ENCODE data around the gene C1orf21.

The C1orf21 gene

DNA sequence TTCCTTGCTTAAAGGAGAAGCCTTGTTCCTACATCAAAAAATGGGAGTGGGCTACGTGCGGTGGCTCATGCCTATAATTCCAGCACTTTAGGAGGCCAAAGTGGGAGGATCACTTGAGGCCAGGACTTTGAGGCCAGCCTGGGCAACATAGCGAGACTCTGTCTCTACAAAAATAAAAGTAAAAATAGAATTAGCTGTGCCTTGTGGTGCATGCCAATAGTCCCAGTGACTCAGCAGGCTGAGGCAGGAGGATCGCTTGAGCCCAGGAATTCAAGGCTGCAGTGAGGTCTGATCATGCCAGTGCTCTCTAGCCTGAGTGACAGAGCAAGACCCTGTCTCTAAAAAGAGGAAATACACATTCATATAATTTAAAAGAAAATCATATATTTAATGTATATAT, 127.1 kb downstream of the C1orf21 start:
- ATAC-seq (replicated peaks) (no peak), DNase-seq (no peak)
- Mint-ChIP-seq H3K4me1 (ENCODE audit: low read depth in 2 of 2) (peaks cover 0 to 2% of the 10 kb centered on the region in 2 donors), H3K36me3 (ENCODE audit: insufficient read depth) (no peaks in the 10 kb centered on the region), H3K27me3 (no peaks in the 10 kb centered on the region), H3K9me3 (no peaks in the 10 kb centered on the region), H3K27ac (no peak overlapping the region), H3K4me3 (no peak overlapping the region)

DNA sequence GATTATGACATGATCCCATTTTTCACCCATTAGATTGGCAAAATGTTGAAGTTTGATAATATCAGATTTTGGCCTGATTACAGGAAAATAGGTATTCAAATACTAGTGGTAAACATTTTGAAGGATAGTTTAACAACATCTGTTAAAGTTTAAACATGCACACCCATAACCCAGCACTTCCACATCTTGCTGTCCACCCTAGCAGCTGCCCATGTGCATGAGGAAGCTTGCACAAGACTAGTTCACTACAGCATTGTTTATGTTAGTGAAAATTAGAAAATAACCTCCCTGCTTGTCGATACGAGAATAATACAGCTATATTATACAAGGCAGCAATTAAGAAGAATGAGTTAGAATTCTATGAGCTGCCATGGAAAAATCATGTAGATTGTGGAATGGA, 127.6 kb downstream of the C1orf21 start:
- Mint-ChIP-seq H3K4me1 (ENCODE audit: low read depth in 2 of 2) (peaks cover 0 to 2% of the 10 kb centered on the region in 2 donors), H3K4me3 (no peak overlapping the region), H3K9me3 (no peaks in the 10 kb centered on the region), H3K27me3 (no peaks in the 10 kb centered on the region), H3K36me3 (ENCODE audit: insufficient read depth) (no peaks in the 10 kb centered on the region), H3K27ac (no peak overlapping the region)
- no peak for ATAC-seq (replicated peaks)
- no peak for DNase-seq

DNA sequence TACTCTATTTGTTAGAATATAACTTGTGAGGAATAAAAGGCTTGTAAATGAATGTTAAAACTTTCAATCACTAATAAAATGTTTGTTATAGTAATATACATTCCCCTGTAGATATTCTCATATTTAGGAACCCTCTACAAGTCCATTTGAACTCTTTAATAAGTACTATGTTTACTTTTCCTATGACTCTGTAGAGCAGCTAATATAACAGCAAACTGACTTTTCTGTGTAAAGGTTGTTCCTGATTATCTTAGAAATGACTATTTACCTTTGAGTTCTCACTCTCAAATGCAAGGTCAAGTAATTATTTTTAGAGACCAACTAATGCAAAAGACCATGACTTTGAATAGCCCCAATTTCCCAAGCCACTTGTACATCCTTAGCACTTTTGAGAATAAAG, 130.3 kb downstream of the C1orf21 start:
- Mint-ChIP-seq H3K4me3 (no peak overlapping the region), H3K27me3 (no peaks in the 10 kb centered on the region), H3K9me3 (no peaks in the 10 kb centered on the region), H3K36me3 (ENCODE audit: insufficient read depth) (no peaks in the 10 kb centered on the region), H3K4me1 (ENCODE audit: low read depth in 2 of 2) (peaks cover 0 to 2% of the 10 kb centered on the region in 2 donors), H3K27ac (no peak overlapping the region)
- DNase-seq (no peak), ATAC-seq (replicated peaks) (no peak)

DNA sequence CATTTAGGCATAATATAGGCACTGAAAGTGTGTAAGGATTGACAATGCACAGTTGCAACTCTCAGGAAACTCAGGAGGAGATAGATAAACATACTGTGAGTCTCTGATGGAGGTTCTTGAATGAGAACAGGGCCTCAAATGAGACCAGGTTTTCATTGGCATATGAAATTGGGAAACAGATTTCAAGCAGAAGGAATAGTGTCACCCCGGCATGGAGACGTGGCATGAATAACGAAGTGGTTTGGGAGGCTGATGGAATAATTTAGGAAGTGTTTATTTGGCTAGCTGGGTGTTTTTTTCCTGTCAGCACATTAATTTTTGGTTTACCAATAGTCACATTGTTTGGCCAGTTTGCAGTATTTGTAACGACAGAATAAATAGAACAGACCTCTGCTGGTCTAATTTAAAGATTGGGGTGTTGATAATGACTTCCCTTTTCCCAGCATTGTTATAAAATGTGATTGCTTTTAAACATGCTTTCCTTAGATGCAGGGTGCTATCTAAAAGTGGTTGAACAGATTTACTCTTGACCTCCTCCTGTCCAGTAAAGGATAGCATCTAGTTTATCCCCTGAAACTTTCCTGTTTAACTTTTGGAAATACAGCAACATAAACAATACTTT, 132.0 kb downstream of the C1orf21 start:
- DNase-seq: no peak
- no peak overlapping the region for H3K27ac Mint-ChIP-seq
- no peaks in the 10 kb centered on the region for H3K27me3 Mint-ChIP-seq
- no peak for ATAC-seq (replicated peaks)
- peaks cover 0 to 2% of the 10 kb centered on the region in 2 donors for H3K4me1 Mint-ChIP-seq (ENCODE audit: low read depth in 2 of 2)
- H3K36me3 Mint-ChIP-seq (ENCODE audit: insufficient read depth): no peaks in the 10 kb centered on the region
- no peak overlapping the region for H3K4me3 Mint-ChIP-seq
- H3K9me3 Mint-ChIP-seq: no peaks in the 10 kb centered on the region

DNA sequence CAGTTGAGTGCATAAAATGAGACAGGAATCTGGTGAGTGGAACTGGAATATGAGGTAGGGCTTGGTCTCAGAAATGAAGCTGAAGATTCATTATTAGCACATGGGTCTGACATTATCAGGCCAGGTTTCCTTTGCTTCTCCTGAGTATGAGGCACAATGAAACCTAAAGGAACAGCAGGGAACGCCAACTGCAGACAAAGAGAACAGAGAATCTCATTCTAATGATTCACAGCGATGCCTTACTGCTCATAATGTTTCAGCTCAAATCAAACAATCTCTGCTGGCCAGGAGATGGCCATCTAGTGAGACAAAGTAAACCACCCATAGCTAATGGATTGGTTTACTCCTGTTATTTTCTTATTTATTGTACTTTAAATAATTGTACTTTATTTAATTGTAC, 133.5 kb downstream of the C1orf21 start:
- ATAC-seq (replicated peaks): no peak
- Mint-ChIP-seq H3K4me3 (no peak overlapping the region), H3K4me1 (ENCODE audit: low read depth in 2 of 2) (peaks cover 0 to 2% of the 10 kb centered on the region in 2 donors), H3K36me3 (ENCODE audit: insufficient read depth) (no peaks in the 10 kb centered on the region), H3K9me3 (no peaks in the 10 kb centered on the region), H3K27me3 (no peaks in the 10 kb centered on the region), H3K27ac (no peak overlapping the region)
- no peak for DNase-seq

DNA sequence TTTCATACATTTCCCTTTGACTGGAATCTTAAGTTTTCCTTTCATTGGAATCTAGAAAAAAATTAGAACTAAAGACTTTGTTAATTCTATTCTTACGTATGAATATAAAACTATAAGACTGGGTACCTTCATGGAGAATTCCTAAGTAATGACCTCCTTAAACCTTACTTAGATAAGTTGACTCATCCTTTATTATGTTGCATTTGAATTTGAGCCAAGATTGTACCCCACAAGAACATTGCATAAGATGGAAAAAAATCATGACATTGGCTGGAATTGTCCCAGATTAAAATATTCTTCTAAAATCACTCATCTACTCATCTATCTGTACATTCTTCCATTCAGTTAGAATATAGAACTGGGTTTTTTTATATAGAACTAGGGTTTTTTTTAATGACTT, 137.4 kb downstream of the C1orf21 start:
- no peaks in the 10 kb centered on the region for H3K27me3 Mint-ChIP-seq
- no peak overlapping the region for H3K27ac Mint-ChIP-seq
- H3K36me3 Mint-ChIP-seq (ENCODE audit: insufficient read depth): no peaks in the 10 kb centered on the region
- ATAC-seq (replicated peaks) (no peak), DNase-seq (no peak)
- H3K4me1 Mint-ChIP-seq (ENCODE audit: low read depth in 2 of 2): no peaks in the 10 kb centered on the region
- no peak overlapping the region for H3K4me3 Mint-ChIP-seq
- H3K9me3 Mint-ChIP-seq: no peaks in the 10 kb centered on the region

DNA sequence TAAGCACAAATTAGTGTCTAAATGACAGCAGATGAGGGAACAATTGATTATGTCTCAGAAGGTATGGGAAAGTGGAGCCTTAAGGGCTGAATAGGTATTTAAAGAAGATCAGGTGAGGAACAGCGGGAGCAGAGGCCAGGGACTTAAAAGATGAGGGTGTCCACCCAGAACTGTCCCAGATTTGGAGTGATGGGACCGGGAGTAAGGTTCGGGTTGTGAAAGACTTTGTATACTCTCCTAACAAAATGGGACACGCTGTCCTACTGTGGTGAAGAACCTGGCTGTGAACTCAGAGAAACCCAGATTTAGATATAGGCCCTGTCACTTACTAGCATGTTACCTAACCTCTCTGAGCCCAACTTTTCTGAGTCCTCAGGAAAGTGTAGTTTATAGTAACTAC, 140.6 kb downstream of the C1orf21 start:
- ATAC-seq (replicated peaks): no peak
- Mint-ChIP-seq H3K27ac (no peak overlapping the region), H3K4me3 (no peak overlapping the region)

DNA sequence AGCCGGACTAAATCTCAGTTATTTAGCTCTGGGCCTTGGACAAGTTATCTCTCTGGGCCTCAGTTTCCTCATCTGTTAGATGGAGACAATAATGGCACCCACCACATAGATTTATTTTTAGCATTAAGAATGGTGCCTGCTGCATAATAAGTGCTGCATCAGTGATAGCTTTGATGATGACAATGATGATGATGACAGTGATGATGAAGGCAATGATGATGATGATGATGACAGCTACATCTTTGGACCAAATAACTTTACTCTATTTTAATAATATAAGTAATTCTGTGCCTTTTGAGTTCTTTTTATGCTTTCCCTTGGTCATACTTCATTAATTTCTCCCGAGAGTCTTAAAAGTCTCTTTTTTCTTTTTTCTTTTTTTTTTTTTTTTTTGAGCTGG, 143.4 kb downstream of the C1orf21 start:
- DNase-seq (no peak), ATAC-seq (replicated peaks) (no peak)
- Mint-ChIP-seq H3K27me3 (no peaks in the 10 kb centered on the region), H3K4me1 (ENCODE audit: low read depth in 2 of 2) (peaks cover 3 to 19% of the 10 kb centered on the region in 2 donors), H3K27ac (no peak overlapping the region), H3K36me3 (ENCODE audit: insufficient read depth) (no peaks in the 10 kb centered on the region), H3K9me3 (no peaks in the 10 kb centered on the region), H3K4me3 (no peak overlapping the region)

More for the DNA sequence above, 140.6 kb downstream of the C1orf21 start:
- no peaks in the 10 kb centered on the region for H3K9me3 Mint-ChIP-seq
- H3K27me3 Mint-ChIP-seq: no peaks in the 10 kb centered on the region
- H3K36me3 Mint-ChIP-seq (ENCODE audit: insufficient read depth): no peaks in the 10 kb centered on the region
- peaks cover 0 to 13% of the 10 kb centered on the region in 2 donors for H3K4me1 Mint-ChIP-seq (ENCODE audit: low read depth in 2 of 2)
- DNase-seq: no peak

DNA sequence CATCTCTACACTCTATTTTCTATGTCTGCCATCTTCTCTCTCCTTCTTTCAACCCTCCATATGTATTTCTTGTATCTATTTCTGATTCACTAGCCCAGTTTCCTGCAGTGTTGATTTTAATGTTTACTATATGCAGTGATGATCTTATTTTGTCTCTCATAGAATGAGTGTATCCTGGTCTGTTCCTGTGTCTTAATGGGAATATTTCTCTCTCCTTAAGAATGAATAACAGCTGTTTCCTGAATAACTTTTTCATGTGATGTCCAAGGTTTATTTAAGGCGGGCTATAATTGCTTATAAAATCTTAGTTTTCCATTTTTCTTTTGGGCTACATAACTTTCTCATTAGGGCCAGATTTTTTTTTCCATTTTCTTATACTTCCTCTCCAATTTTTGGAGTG, 144.5 kb downstream of the C1orf21 start:
- Mint-ChIP-seq H3K4me1 (ENCODE audit: low read depth in 2 of 2) (peaks cover 3 to 19% of the 10 kb centered on the region in 2 donors), H3K4me3 (no peak overlapping the region), H3K9me3 (no peaks in the 10 kb centered on the region), H3K27me3 (no peaks in the 10 kb centered on the region), H3K27ac (no peak overlapping the region), H3K36me3 (ENCODE audit: insufficient read depth) (no peaks in the 10 kb centered on the region)
- ATAC-seq (replicated peaks) (no peak), DNase-seq (no peak)

DNA sequence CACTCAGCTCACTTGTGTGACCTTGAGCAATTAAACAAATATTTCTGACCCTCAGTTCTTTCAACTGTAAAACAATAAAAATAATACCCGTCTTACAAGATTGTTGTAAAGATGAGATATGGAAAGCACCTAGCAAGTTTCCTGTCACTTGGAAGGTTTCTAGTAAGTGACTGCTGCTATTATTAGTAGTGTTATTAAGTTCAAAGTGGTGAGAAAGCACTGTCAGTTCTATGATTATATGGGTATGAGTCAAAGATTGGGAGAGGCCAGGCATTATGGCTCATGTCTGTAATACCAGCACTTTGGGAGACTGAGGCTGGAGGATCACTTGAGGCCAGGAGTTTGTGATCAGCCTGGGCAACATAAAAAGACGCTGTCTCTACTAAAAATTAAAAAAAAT, 145.4 kb downstream of the C1orf21 start:
- peaks cover 3 to 19% of the 10 kb centered on the region in 2 donors for H3K4me1 Mint-ChIP-seq (ENCODE audit: low read depth in 2 of 2)
- no peak for ATAC-seq (replicated peaks)
- H3K27me3 Mint-ChIP-seq: no peaks in the 10 kb centered on the region
- no peaks in the 10 kb centered on the region for H3K9me3 Mint-ChIP-seq
- H3K4me3 Mint-ChIP-seq: no peak overlapping the region
- H3K27ac Mint-ChIP-seq: no peak overlapping the region
- DNase-seq: no peak
- H3K36me3 Mint-ChIP-seq (ENCODE audit: insufficient read depth): no peaks in the 10 kb centered on the region

DNA sequence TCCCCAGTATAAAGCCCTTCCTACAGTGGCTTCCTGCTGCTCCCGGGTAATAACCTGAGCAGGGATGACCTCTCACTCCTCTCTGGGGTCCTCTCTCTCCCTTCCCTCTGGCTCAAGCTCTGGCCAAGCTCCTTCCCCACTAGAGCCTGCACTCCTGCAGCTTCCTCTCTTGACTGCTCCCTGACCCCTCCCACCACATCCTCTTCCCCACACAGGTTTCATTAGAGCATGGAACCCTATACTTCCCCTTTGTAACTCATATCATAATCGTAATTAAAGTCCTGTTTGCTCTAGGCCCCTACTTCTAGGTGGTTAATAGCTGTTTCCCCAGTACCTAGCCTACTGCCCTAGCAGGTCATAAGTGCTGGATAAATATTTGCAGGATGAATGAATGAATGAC, 146.2 kb downstream of the C1orf21 start:
- DNase-seq: no peak

DNA sequence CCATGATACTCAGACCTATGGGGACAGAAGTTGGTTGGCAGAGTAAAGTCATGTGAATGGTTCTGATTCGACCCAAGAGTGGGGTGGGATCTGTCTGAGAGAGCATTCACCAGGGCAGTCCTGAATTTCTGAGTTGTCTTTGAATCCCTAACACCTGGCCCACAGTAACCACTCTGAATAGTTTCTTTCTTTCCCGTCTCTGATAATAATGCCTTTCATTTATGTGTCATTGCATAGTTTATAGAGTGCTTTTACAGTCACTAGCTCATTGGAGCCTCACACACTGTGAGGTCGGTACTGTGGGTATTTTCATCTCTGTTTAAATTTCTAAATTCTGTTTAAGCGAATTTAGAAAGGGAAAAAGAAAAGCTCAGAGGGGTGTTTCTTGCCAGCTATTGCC, 147.1 kb downstream of the C1orf21 start:
- ATAC-seq (replicated peaks): no peak
- Mint-ChIP-seq H3K4me1 (ENCODE audit: low read depth in 2 of 2) (peaks cover 3 to 19% of the 10 kb centered on the region in 2 donors), H3K27ac (no peak overlapping the region)

More for the DNA sequence above, 146.2 kb downstream of the C1orf21 start:
- Mint-ChIP-seq H3K4me1 (ENCODE audit: low read depth in 2 of 2) (peaks cover 3 to 19% of the 10 kb centered on the region in 2 donors), H3K4me3 (no peak overlapping the region), H3K27ac (peak overlapping the region in 1 of 2 donors; percentile 45), H3K27me3 (no peaks in the 10 kb centered on the region), H3K36me3 (ENCODE audit: insufficient read depth) (no peaks in the 10 kb centered on the region), H3K9me3 (no peaks in the 10 kb centered on the region)
- ATAC-seq (replicated peaks): no peak

DNA sequence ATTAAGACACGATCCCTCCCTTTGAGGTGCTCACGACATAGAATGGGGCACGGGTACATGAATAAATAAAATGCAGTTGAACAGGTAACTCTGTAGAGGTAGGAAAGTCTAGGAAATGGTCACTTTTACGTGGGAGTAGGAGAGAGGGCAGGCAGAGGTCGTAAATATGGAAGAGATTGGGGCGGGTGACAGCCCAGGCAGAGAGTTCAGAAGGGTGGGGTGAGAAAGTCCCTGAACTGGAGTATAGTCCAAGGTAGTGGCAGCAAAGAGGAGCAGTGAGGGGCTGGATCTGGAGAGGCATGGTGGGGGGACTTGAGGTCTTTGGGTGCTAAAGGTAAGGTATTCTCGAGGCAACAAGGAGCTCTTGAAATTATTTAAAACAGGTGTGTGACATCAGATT, 147.9 kb downstream of the C1orf21 start:
- no peak overlapping the region for H3K27ac Mint-ChIP-seq
- H3K27me3 Mint-ChIP-seq: no peaks in the 10 kb centered on the region
- H3K9me3 Mint-ChIP-seq: no peaks in the 10 kb centered on the region
- ATAC-seq (replicated peaks): no peak
- DNase-seq: no peak
- H3K4me1 Mint-ChIP-seq (ENCODE audit: low read depth in 2 of 2): peaks cover 3 to 22% of the 10 kb centered on the region in 2 donors
- H3K36me3 Mint-ChIP-seq (ENCODE audit: insufficient read depth): no peaks in the 10 kb centered on the region
- no peak overlapping the region for H3K4me3 Mint-ChIP-seq

More for the DNA sequence above, 147.1 kb downstream of the C1orf21 start:
- Mint-ChIP-seq H3K36me3 (ENCODE audit: insufficient read depth) (no peaks in the 10 kb centered on the region), H3K27me3 (no peaks in the 10 kb centered on the region), H3K4me3 (no peak overlapping the region), H3K9me3 (no peaks in the 10 kb centered on the region)
- DNase-seq: no peak

DNA sequence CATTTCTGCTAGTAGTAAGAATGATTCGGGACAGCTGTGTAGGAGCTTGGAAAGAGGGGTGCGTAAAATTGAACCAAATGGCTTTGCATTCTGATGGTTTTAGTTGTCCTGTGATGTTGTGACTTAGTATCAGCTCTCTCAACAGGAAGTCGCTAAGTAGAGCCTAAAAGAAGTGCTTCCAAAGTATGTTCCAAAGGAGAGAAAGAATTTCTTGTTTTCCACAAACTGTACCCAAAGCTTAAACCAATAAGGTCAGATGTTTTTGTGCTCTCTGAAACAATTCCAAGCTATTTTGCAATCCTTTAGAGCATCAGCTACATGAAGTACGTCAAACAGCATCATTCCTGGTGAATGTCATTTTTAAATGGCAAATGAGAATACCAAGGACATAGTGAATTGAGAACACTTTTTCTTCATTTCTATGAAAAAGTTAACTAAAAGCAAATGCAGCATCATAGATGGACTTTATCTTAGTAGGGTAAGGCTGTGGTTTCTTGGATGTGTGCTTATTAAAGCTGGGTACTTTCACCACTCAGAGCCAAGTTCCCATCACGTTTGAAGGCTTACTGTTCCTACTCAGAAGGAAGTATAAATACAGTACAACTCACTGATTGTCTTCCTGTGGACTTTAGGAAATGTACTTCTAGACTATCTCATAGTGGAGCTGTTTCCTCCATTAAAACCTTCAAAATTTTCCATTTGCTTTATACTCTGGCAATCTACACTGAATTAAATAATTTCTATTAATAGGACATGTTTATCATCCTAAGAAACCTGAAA, 148.6 kb downstream of the C1orf21 start:
- DNase-seq (no peak), ATAC-seq (replicated peaks) (no peak)
- Mint-ChIP-seq H3K27ac (no peak overlapping the region), H3K4me3 (no peak overlapping the region), H3K9me3 (no peaks in the 10 kb centered on the region), H3K27me3 (no peaks in the 10 kb centered on the region), H3K4me1 (ENCODE audit: low read depth in 2 of 2) (peaks cover 3 to 22% of the 10 kb centered on the region in 2 donors), H3K36me3 (ENCODE audit: insufficient read depth) (no peaks in the 10 kb centered on the region)

Measured in effector memory CD8-positive, alpha-beta T cell (primary cell).